ENCODE results near the gene TTLL6.
"Not testable (repeated sequence)": the region's sequence is repeated elsewhere in the genome, so short reads cannot be mapped to it uniquely, and the experiment has no call there.

Gene TTLL6

GRCh38 chr17:48722201-48722907, 94.7 kb downstream of the TTLL6 start, which contains the start of gene PRAC1:
PRAC1 (minus strand) TSS chr17:48722518; CDS start chr17:48722392, 126 bp downstream.
- DNase-seq = no peak

GRCh38 chr17:48721009-48721402, 96.0 kb downstream of the TTLL6 start:
- DNase-seq = no peak

GRCh38 chr17:48720266-48721008, 96.6 kb downstream of the TTLL6 start:
- no peak for DNase-seq

GRCh38 chr17:48719642-48720265, 97.3 kb downstream of the TTLL6 start:
- no peak for DNase-seq

- DNase-seq = no peak
Measured at GRCh38 chr17:48718761-48719641, 98.0 kb downstream of the TTLL6 start.

- no peak for DNase-seq
Measured at GRCh38 chr17:48718227-48718760, 98.7 kb downstream of the TTLL6 start.

GRCh38 chr17:48717367-48718226, 99.4 kb downstream of the TTLL6 start:
- no peak for DNase-seq

- not testable (repeated sequence) for DNase-seq
Measured at GRCh38 chr17:48716549-48716948, 100.5 kb downstream of the TTLL6 start.

GRCh38 chr17:48715496-48716399, 101.3 kb downstream of the TTLL6 start:
- no peak for DNase-seq
